H9 (cell line): ENCODE measurements around the gene CCDC149. TPM values are rescaled to one million over a fixed set of nuclear protein-coding genes. Genes with fewer than 3 reads are reported as not detected.

Experiments used
- DNase-seq: peaks from one replicate; pipeline ENCODE4 v3.0.0-alpha.2; 2017
- H2AFZ ChIP-seq: one replicate; pipeline ENCODE4 v1.6.1; 2013; ENCODE audit warnings: mild to moderate bottlenecking, low read length, control low read depth, moderate library complexity
- H2AK5ac ChIP-seq: 2 replicates; pipeline ENCODE4 v1.6.1; 2013; ENCODE audit warnings: low read length, control low read depth, mixed read lengths; ENCODE audit not compliant: insufficient read length
- H2BK120ac ChIP-seq: one replicate; pipeline ENCODE4 v1.6.1; 2013; ENCODE audit warnings: low read depth, mild to moderate bottlenecking, low read length, control low read depth, inconsistent platforms; ENCODE audit not compliant: poor library complexity, severe bottlenecking
- H2BK12ac ChIP-seq: 2 replicates; pipeline ENCODE4 v1.6.1; 2013; ENCODE audit warnings: low read length, control low read depth, mixed read lengths, low read depth; ENCODE audit not compliant: insufficient read length
- H2BK15ac ChIP-seq: 2 replicates; pipeline ENCODE4 v1.6.1; 2013; ENCODE audit warnings: low read depth, low read length, control low read depth
- H2BK20ac ChIP-seq: one replicate; pipeline ENCODE4 v1.6.1; 2013; ENCODE audit warnings: low read depth, mild to moderate bottlenecking, low read length, control low read depth, inconsistent platforms; ENCODE audit not compliant: poor library complexity, severe bottlenecking
- H2BK5ac ChIP-seq: 2 replicates; pipeline ENCODE4 v1.6.1; 2013; ENCODE audit warnings: low read length, control low read depth, mixed read lengths; ENCODE audit not compliant: insufficient read length
- H3K14ac ChIP-seq: 2 replicates; pipeline ENCODE4 v1.6.1; 2013; ENCODE audit warnings: low read length, control low read depth; ENCODE audit not compliant: insufficient read depth
- H3K18ac ChIP-seq: 2 replicates; pipeline ENCODE4 v1.6.1; 2013; ENCODE audit warnings: low read depth, mild to moderate bottlenecking, mixed read lengths, low read length, control low read depth; ENCODE audit not compliant: insufficient read length
- H3K23ac ChIP-seq: 2 replicates; pipeline ENCODE4 v1.6.1; 2013; ENCODE audit warnings: low read length, control low read depth, mixed read lengths, low read depth; ENCODE audit not compliant: insufficient read length
- H3K23me2 ChIP-seq: 2 replicates; pipeline ENCODE4 v1.6.1; 2013; ENCODE audit warnings: low read depth, mild to moderate bottlenecking, mixed read lengths, low read length, control low read depth; ENCODE audit not compliant: insufficient read length, poor library complexity, severe bottlenecking
- H3K27ac ChIP-seq: 2 replicates; pipeline ENCODE4 v1.5.1; 2013; ENCODE audit warnings: low read length, control low read depth, mixed read lengths, low read depth; ENCODE audit not compliant: insufficient read length
- H3K27me3 ChIP-seq: 2 replicates; pipeline ENCODE4 v1.6.1; 2013; ENCODE audit warnings: low read length, control low read depth, inconsistent platforms; ENCODE audit not compliant: insufficient read depth
- H3K4ac ChIP-seq: 2 replicates; pipeline ENCODE4 v1.6.1; 2013; ENCODE audit warnings: low read depth, mild to moderate bottlenecking, control low read depth, inconsistent platforms, low read length, moderate library complexity
- H3K4me1 ChIP-seq: 2 replicates; pipeline ENCODE4 v1.6.1; 2013; ENCODE audit warnings: low read length, control low read depth, inconsistent platforms; ENCODE audit not compliant: insufficient read depth
- H3K4me2 ChIP-seq: 2 replicates; pipeline ENCODE4 v1.6.1; 2013; ENCODE audit warnings: low read length, control low read depth, mixed read lengths; ENCODE audit not compliant: insufficient read length, insufficient read depth
- H3K56ac ChIP-seq: 2 replicates; pipeline ENCODE4 v1.6.1; 2013; ENCODE audit warnings: low read depth, mild to moderate bottlenecking, mixed read lengths, low read length, control low read depth; ENCODE audit not compliant: insufficient read length
- H3K79me1 ChIP-seq: 2 replicates; pipeline ENCODE4 v1.6.1; 2013; ENCODE audit warnings: low read depth, mild to moderate bottlenecking, moderate library complexity, low read length, control low read depth, inconsistent platforms; ENCODE audit not compliant: insufficient read depth, poor library complexity, severe bottlenecking
- H3K79me2 ChIP-seq: 2 replicates; pipeline ENCODE4 v1.6.1; 2013; ENCODE audit warnings: low read length, control low read depth, inconsistent platforms; ENCODE audit not compliant: insufficient read depth
- H3K9ac ChIP-seq: 2 replicates; pipeline ENCODE4 v1.6.1; 2013; ENCODE audit warnings: low read length, control low read depth, mixed read lengths; ENCODE audit not compliant: insufficient read length; ENCODE audit errors: extremely low read depth
- H3K9me3 ChIP-seq: one replicate; pipeline ENCODE4 v1.6.1; 2013; ENCODE audit warnings: low read depth, low read length, inconsistent platforms; ENCODE audit not compliant: control insufficient read depth
- H3T11ph ChIP-seq: one replicate; pipeline ENCODE4 v1.6.1; 2013; ENCODE audit warnings: mild to moderate bottlenecking, low read length, control low read depth, inconsistent platforms
- H4K20me1 ChIP-seq: one replicate; pipeline ENCODE4 v1.6.1; 2013; ENCODE audit not compliant: control insufficient read depth, insufficient read length, insufficient read depth
- H4K5ac ChIP-seq: 2 replicates; pipeline ENCODE4 v1.6.1; 2013; ENCODE audit warnings: low read depth, mild to moderate bottlenecking, mixed read lengths, low read length, control low read depth; ENCODE audit not compliant: insufficient read length
- H4K8ac ChIP-seq: replicated peaks from 2 replicates; pipeline ENCODE4 v1.6.1; 2013; ENCODE audit warnings: low read length, control low read depth, mixed read lengths, low read depth; ENCODE audit not compliant: insufficient read length
- H4K91ac ChIP-seq: 2 replicates; pipeline ENCODE4 v1.6.1; 2013; ENCODE audit warnings: low read depth, mild to moderate bottlenecking, moderate library complexity, mixed read lengths, low read length, control low read depth; ENCODE audit not compliant: insufficient read length
- H3K27ac Mint-ChIP-seq, 3 experiments: 2 replicates in 2 of 3; 3 replicates in 1 of 3; pipeline ENCODE4 v1.8.0; 2020 to 2021; ENCODE audit warnings: mixed read lengths in 3 of 3, mild to moderate bottlenecking in 1 of 3, moderate library complexity in 1 of 3
- H3K27me3 Mint-ChIP-seq: 2 replicates; pipeline ENCODE4 v1.8.0; 2021; ENCODE audit warnings: low read depth, mild to moderate bottlenecking, moderate library complexity, mixed read lengths
- H3K36me3 Mint-ChIP-seq, 3 experiments: 2 replicates in 2 of 3; 3 replicates in 1 of 3; pipeline ENCODE4 v1.8.0; 2020 to 2021; ENCODE audit warnings: low read depth in 3 of 3, mixed read lengths in 3 of 3; ENCODE audit not compliant: insufficient read depth in 1 of 3
- H3K4me1 Mint-ChIP-seq, 2 experiments: 2 replicates each; pipeline ENCODE4 v1.8.0; 2020; ENCODE audit warnings: mixed read lengths in 2 of 2
- H3K4me3 Mint-ChIP-seq, 2 experiments: 2 replicates in 1 of 2; 3 replicates in 1 of 2; pipeline ENCODE4 v1.8.0; 2020 to 2021; ENCODE audit warnings: mild to moderate bottlenecking in 2 of 2, mixed read lengths in 2 of 2, moderate library complexity in 1 of 2
- H3K9me3 Mint-ChIP-seq, 2 experiments: 2 replicates in 1 of 2; 3 replicates in 1 of 2; pipeline ENCODE4 v1.8.0; 2020; ENCODE audit warnings: mild to moderate bottlenecking in 2 of 2, mixed read lengths in 2 of 2, moderate library complexity in 1 of 2
- WGBS: extraction: QIAGEN DNeasy Blood & Tissue Kit; methylation state at CpG from one replicate; pipeline ENCODE4 v1.1.7; 2013; ENCODE audit warnings: missing lambda C conversion rate, low lambda C conversion rate, mixed read lengths; ENCODE audit not compliant: insufficient read length; ENCODE audit errors: extremely low coverage; 5-methylcytosine and 5-hydroxymethylcytosine counted together
- total RNA-seq: library from RNA; stranded (reverse); gene quantifications from 2 replicates; pipeline ENCODE4 v1.2.1, GENCODE V29; 2021
- TF ChIP-seq, protein P1 (sequence below): fragments of 200-600 bp; sonication (generic); conservative IDR thresholded peaks from 3 replicates; pipeline ENCODE4 v1.8.0; 2021; ENCODE audit warnings: antibody characterized with exemption, mild to moderate bottlenecking

Gene CCDC149
- total RNA-seq, 1 experiment from 2014 or later = 4.5 TPM

DNA sequence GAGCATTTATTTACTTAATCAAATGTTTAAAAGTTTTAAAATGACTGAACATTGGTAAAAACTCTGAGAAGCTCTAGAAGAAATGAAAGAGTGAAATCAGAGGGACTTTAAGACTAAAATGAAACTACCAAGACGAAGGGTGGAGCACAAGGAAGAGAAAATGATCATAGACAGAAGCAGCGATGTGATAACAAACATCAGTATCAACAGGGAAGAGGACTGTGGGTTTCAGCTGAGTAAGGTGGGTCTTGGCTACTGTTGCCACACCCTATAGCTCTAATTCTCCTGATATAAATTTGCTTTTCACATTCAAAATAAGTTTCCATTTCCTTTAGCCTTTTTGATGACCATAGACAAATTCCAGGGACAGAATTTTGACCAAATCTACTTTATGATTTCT is 99.1 kb downstream of the CCDC149 start:
- Histone ChIP-seq H4K8ac (no peak overlapping the region), H2AK5ac (no peak overlapping the region), H3K14ac (no peak overlapping the region), H3K9ac (no peak overlapping the region), H3K79me2 (no peaks in the 10 kb centered on the region), H2AFZ (no peak overlapping the region), H3K56ac (no peak overlapping the region), H2BK12ac (no peak overlapping the region), H4K5ac (no peak overlapping the region), H2BK20ac (no peak overlapping the region), H2BK15ac (no peak overlapping the region), H3K23ac (no peak overlapping the region), H3K27ac (no peak overlapping the region), H3K79me1 (no peaks in the 10 kb centered on the region), H3K18ac (no peak overlapping the region), H3K4me1 (no peaks in the 10 kb centered on the region), H4K20me1 (no peaks in the 10 kb centered on the region), H3K23me2 (no peaks in the 10 kb centered on the region), H3K4me2 (no peak overlapping the region), H2BK5ac (no peak overlapping the region), H3K27me3 (no peaks in the 10 kb centered on the region), H3T11ph (no peak overlapping the region), H2BK120ac (no peak overlapping the region), H3K4ac (no peak overlapping the region), H3K9me3 (no peaks in the 10 kb centered on the region), H4K91ac (no peak overlapping the region)
- no peak for DNase-seq
- H3K4me1 Mint-ChIP-seq = peaks cover 8 to 11% of the 10 kb centered on the region in 2 experiments
- no peak overlapping the region for H3K27ac Mint-ChIP-seq
- WGBS = no CpG with 5 or more reads among the region's 2 CpGs
- peaks cover 0 to 8% of the 10 kb centered on the region in 2 experiments; a peak in 3 of 5 replicates for H3K9me3 Mint-ChIP-seq
- no peak overlapping the region for H3K4me3 Mint-ChIP-seq
- no peaks in the 10 kb centered on the region; the same call in 1 of the 2 replicates for H3K27me3 Mint-ChIP-seq
- H3K36me3 Mint-ChIP-seq = peaks cover 7 to 17% (median 8%) of the 10 kb centered on the region in 3 experiments; a peak in 6 of 7 replicates
- TF ChIP-seq, protein P1, sequence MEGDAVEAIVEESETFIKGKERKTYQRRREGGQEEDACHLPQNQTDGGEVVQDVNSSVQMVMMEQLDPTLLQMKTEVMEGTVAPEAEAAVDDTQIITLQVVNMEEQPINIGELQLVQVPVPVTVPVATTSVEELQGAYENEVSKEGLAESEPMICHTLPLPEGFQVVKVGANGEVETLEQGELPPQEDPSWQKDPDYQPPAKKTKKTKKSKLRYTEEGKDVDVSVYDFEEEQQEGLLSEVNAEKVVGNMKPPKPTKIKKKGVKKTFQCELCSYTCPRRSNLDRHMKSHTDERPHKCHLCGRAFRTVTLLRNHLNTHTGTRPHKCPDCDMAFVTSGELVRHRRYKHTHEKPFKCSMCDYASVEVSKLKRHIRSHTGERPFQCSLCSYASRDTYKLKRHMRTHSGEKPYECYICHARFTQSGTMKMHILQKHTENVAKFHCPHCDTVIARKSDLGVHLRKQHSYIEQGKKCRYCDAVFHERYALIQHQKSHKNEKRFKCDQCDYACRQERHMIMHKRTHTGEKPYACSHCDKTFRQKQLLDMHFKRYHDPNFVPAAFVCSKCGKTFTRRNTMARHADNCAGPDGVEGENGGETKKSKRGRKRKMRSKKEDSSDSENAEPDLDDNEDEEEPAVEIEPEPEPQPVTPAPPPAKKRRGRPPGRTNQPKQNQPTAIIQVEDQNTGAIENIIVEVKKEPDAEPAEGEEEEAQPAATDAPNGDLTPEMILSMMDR = no peak
